ENCODE results near the gene DCLK2. TPM values are rescaled to one million over a fixed set of nuclear protein-coding genes. Genes with fewer than 3 reads are reported as not detected.

The DCLK2 gene
- total and polyA plus RNA-seq, 2 of the 13 experiments (the other 11 are each of a cell fraction or from before 2014, with no cell fraction given) = not detected

DNA sequence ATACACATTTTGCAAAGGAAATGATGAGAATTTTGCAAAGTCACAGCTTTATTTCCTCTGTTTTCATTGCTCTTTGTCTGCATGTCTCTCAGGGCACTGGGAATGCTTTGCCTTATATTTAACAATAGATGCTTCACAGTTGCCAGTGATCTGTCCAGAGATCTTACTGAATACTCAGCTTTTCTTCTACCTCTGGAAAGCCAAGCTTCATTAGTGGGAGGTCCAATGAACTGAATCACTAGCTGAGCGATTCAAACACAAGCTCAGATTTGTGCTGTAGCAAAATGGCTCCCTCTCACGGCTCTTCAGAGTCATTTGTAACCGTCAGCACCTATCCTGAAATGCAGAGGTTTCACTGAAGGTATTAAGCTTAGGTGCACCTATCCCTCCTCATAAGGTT is 138.9 kb downstream of the DCLK2 start:
- no peak overlapping the region for H3K27ac ChIP-seq (ENCODE audit: extremely low read length, insufficient read depth, low read length)
- no peaks in the 10 kb centered on the region for H3K9me3 ChIP-seq (ENCODE audit: low read length)
- H3K4me3 ChIP-seq (replicated peaks in 1 of 3; ENCODE audit: insufficient read depth in 1 of 3, low read depth in 2 of 3, low read length in 3 of 3) = no peak overlapping the region
- no TSS peak for BruUV-seq (replicated peaks)
- H3K4me2 ChIP-seq (ENCODE audit: low read depth, low read length) = no peak overlapping the region
- ATAC-seq = peak; percentile 70
- no peaks in the 10 kb centered on the region; a peak in 1 of 5 replicates for H3K27me3 ChIP-seq (ENCODE audit: control insufficient read depth in 1 of 2, insufficient read depth in 2 of 2, low read length in 2 of 2)
- H4K20me1 ChIP-seq (ENCODE audit: insufficient read depth, low read length) = no peaks in the 10 kb centered on the region
- H3K36me3 ChIP-seq (replicated peaks in 1 of 2; ENCODE audit: control insufficient read depth in 1 of 2, insufficient read depth in 2 of 2, low read length in 2 of 2) = no peaks in the 10 kb centered on the region
- ChIA-PET POLR2A (no interaction called here), CTCF (ENCODE audit: low intra/inter-chr PET ratio, low total read pairs) (no interaction called here)
- no peak for FAIRE-seq
- H3K9ac ChIP-seq (ENCODE audit: insufficient read depth, low read depth, low read length) = no peak overlapping the region
- in situ Hi-C loops (cut with HindIII; ENCODE audit: extremely low pct_ligation_motif_present, low pct_unique_long_range_greater_than_20kb) (loop anchor here (5.0 kb wide), 1 partner anchor 210 kb away; no protein-coding TSS in a partner anchor), intact Hi-C loops (cut with micrococcal nuclease; ENCODE audit: unreplicated experiment) (no loop called here)
- TF ChIP-seq ZFAT (CRISPR knock-in tag; conservative IDR thresholded peaks at IDR 0.05) (no peak), NFRKB (IDR thresholded peaks at IDR 0.05) (no peak), STAG1 (CRISPR knock-in tag; IDR thresholded peaks at IDR 0.05) (peak; percentile 44; the same call in 1 of the 2 replicates), MIER3 (CRISPR knock-in tag; IDR thresholded peaks at IDR 0.05; ENCODE audit: borderline replicate concordance) (no peak), ZNF616 (CRISPR knock-in tag; IDR thresholded peaks at IDR 0.05; ENCODE audit: low read depth) (no peak), REL (CRISPR knock-in tag; conservative IDR thresholded peaks at IDR 0.05) (no peak), ZNF607 (CRISPR knock-in tag; IDR thresholded peaks at IDR 0.05; ENCODE audit: borderline replicate concordance) (no peak), EZH2 (conservative IDR thresholded peaks at IDR 0.05; ENCODE audit: low read depth, low read length) (no peak), RAD21 (CRISPR knock-in tag; IDR thresholded peaks at IDR 0.05) (no peak), ZNF567 (CRISPR knock-in tag; IDR thresholded peaks at IDR 0.05; ENCODE audit: borderline replicate concordance) (no peak)
- TF ChIP-seq, protein P1, sequence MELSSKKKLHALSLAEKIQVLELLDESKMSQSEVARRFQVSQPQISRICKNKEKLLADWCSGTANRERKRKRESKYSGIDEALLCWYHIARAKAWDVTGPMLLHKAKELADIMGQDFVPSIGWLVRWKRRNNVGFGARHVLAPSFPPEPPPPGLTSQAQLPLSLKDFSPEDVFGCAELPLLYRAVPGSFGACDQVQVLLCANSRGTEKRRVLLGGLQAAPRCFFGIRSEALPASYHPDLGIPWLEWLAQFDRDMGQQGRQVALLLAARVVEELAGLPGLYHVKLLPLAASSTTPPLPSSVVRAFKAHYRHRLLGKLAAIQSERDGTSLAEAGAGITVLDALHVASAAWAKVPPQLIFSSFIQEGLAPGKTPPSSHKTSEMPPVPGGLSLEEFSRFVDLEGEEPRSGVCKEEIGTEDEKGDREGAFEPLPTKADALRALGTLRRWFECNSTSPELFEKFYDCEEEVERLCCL (CRISPR knock-in tag; IDR thresholded peaks at IDR 0.05; ENCODE audit: borderline replicate concordance) = no peak
- TF ChIP-seq, protein P2, sequence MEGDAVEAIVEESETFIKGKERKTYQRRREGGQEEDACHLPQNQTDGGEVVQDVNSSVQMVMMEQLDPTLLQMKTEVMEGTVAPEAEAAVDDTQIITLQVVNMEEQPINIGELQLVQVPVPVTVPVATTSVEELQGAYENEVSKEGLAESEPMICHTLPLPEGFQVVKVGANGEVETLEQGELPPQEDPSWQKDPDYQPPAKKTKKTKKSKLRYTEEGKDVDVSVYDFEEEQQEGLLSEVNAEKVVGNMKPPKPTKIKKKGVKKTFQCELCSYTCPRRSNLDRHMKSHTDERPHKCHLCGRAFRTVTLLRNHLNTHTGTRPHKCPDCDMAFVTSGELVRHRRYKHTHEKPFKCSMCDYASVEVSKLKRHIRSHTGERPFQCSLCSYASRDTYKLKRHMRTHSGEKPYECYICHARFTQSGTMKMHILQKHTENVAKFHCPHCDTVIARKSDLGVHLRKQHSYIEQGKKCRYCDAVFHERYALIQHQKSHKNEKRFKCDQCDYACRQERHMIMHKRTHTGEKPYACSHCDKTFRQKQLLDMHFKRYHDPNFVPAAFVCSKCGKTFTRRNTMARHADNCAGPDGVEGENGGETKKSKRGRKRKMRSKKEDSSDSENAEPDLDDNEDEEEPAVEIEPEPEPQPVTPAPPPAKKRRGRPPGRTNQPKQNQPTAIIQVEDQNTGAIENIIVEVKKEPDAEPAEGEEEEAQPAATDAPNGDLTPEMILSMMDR (CRISPR knock-in tag; IDR thresholded peaks at IDR 0.05) = peak; percentile 41
- TF ChIP-seq, protein P3, sequence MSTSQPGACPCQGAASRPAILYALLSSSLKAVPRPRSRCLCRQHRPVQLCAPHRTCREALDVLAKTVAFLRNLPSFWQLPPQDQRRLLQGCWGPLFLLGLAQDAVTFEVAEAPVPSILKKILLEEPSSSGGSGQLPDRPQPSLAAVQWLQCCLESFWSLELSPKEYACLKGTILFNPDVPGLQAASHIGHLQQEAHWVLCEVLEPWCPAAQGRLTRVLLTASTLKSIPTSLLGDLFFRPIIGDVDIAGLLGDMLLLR (CRISPR knock-in tag; IDR thresholded peaks at IDR 0.05) = no peak
- TF ChIP-seq, protein P4, sequence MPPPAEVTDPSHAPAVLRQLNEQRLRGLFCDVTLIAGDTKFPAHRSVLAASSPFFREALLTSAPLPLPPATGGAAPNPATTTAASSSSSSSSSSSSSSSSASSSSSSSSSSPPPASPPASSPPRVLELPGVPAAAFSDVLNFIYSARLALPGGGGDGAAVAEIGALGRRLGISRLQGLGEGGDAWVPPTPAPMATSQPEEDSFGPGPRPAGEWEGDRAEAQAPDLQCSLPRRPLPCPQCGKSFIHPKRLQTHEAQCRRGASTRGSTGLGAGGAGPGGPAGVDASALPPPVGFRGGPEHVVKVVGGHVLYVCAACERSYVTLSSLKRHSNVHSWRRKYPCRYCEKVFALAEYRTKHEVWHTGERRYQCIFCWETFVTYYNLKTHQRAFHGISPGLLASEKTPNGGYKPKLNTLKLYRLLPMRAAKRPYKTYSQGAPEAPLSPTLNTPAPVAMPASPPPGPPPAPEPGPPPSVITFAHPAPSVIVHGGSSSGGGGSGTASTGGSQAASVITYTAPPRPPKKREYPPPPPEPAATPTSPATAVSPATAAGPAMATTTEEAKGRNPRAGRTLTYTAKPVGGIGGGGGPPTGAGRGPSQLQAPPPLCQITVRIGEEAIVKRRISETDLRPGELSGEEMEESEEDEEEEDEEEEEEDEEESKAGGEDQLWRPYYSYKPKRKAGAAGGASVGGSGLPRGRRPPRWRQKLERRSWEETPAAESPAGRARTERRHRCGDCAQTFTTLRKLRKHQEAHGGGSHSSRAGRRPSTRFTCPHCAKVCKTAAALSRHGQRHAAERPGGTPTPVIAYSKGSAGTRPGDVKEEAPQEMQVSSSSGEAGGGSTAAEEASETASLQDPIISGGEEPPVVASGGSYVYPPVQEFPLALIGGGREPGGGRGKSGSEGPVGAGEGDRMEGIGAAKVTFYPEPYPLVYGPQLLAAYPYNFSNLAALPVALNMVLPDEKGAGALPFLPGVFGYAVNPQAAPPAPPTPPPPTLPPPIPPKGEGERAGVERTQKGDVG (CRISPR knock-in tag; IDR thresholded peaks at IDR 0.05; ENCODE audit: borderline replicate concordance) = no peak
- no peaks in the 10 kb centered on the region for H3K79me2 ChIP-seq (ENCODE audit: insufficient read depth, low read length)
- H2AFZ ChIP-seq (ENCODE audit: low read length) = no peak overlapping the region
- peak; percentile 16 for DNase-seq (ENCODE audit: low spot score)
- 4% methylated on average over 3 of the region's 3 CpGs for WGBS (ENCODE audit: low lambda C conversion rate)
- no peaks in the 10 kb centered on the region for H3K4me1 ChIP-seq (ENCODE audit: insufficient read depth, low read length)
